Left hindlimb (tissue), 1 donor: ENCODE data around the gene CFC1B.
"Not testable (repeated sequence)": the region's sequence is repeated elsewhere in the genome, so short reads cannot be mapped to it uniquely, and the experiment has no call there.

Experiments used
- DNase-seq: peaks from one replicate; pipeline ENCODE4 v3.0.0-alpha.2; 2018

Gene CFC1B

GRCh38 chr2:130571929-130572328, 50.9 kb downstream of the CFC1B start:
- DNase-seq: not testable (repeated sequence)

- not testable (repeated sequence) for DNase-seq
Observed at GRCh38 chr2:130574230-130574629, 53.2 kb downstream of the CFC1B start.

GRCh38 chr2:130576209-130576784, 55.3 kb downstream of the CFC1B start:
- DNase-seq: not testable (repeated sequence)

GRCh38 chr2:130577559-130577958, 56.5 kb downstream of the CFC1B start:
- not testable (repeated sequence) for DNase-seq
